HepG2 (cell line): Measurements from ENCODE around the gene TMCC1. TPM values are rescaled to one million over a fixed set of nuclear protein-coding genes. Genes with fewer than 3 reads are reported as not detected.
A peak's percentile ranks its signal among the peaks of the same experiment; 100 is the strongest.

Experiments used
- ATAC-seq: fragments of 200-7000 bp; cut with Tn5 transposase; 3 replicates; pipeline ENCODE4 v1.9.1; 2020; ENCODE audit warnings: mild to moderate bottlenecking, moderate library complexity
- BruUV-seq: library from RNA; stranded (reverse); fragments of 400-500 nt; replicated peaks from 2 replicates; lab custom pipeline; 2021; lab: Mats Ljungman, UMichigan
- CTCF ChIA-PET: fragments of 300-600 bp; formaldehyde crosslinking; extraction: SDS; loops from one replicate; lab custom pipeline; 2021; ENCODE audit warnings: low total read pairs, inconsistent platforms, low intra/inter-chr PET ratio; lab: Yijun Ruan, JAX
- POLR2A ChIA-PET: fragments of 350-600 bp; sonication (Branson Sonifier 250); formaldehyde crosslinking; loops from one replicate; lab custom pipeline; 2020; ENCODE audit warnings: antibody characterized with exemption, inconsistent platforms; lab: Yijun Ruan, JAX
- DNase-seq: peaks from one replicate; pipeline ENCODE4 v3.0.0-alpha.2; 2015; ENCODE audit warnings: low spot score
- FAIRE-seq: peaks from 3 replicates; lab custom pipeline; 2011; peaks lifted over from hg19 to GRCh38; lab: Jason Lieb, UNC
- H2AFZ ChIP-seq: one replicate; pipeline ENCODE4 v1.6.1; 2011; ENCODE audit warnings: low read length, inconsistent platforms
- H3K27ac ChIP-seq: fragments of 300-600 bp; 3 replicates; pipeline ENCODE4 v1.8.0; 2011; ENCODE audit warnings: mixed run types, mild to moderate bottlenecking, mixed read lengths, low read length, inconsistent platforms; ENCODE audit not compliant: insufficient read depth; ENCODE audit errors: extremely low read length
- H3K27me3 ChIP-seq, 2 experiments: fragments of 200-600 bp in 1 of 2; 2 replicates in 1 of 2; 3 replicates in 1 of 2; pipeline versions ENCODE4 v1.6.0 to v1.8.0; 2011; ENCODE audit warnings: low read length in 2 of 2, mild to moderate bottlenecking in 2 of 2, moderate library complexity in 2 of 2, inconsistent platforms in 1 of 2; ENCODE audit not compliant: insufficient read depth in 2 of 2, control insufficient read depth in 1 of 2
- H3K36me3 ChIP-seq, 2 experiments: fragments of 200-600 bp in 1 of 2; replicated peaks in 1 of 2; 2 replicates in 1 of 2; 3 replicates in 1 of 2; pipeline versions ENCODE4 v1.5.1 to v1.8.0; 2011; ENCODE audit warnings: low read length in 2 of 2, inconsistent platforms in 1 of 2; ENCODE audit not compliant: insufficient read depth in 2 of 2, control insufficient read depth in 1 of 2
- H3K4me1 ChIP-seq: 2 replicates; pipeline ENCODE4 v1.5.1; 2012; ENCODE audit warnings: low read length, inconsistent platforms; ENCODE audit not compliant: insufficient read depth
- H3K4me2 ChIP-seq: 2 replicates; pipeline ENCODE4 v1.6.0; 2011; ENCODE audit warnings: low read depth, low read length, inconsistent platforms
- H3K4me3 ChIP-seq, 3 experiments: fragments of 200-600 bp in 1 of 3; sonication (generic), shearing (Covaris generic) in 1 of 3; replicated peaks in 1 of 3; 2 replicates each; pipeline ENCODE4 v1.5.1; 2011 to 2016; ENCODE audit warnings: low read length in 3 of 3, inconsistent platforms in 2 of 3, low read depth in 2 of 3, mild to moderate bottlenecking in 2 of 3, control low read depth in 1 of 3, mixed read lengths in 1 of 3; ENCODE audit not compliant: insufficient read depth in 1 of 3
- H3K79me2 ChIP-seq: one replicate; pipeline ENCODE4 v1.6.1; 2011; ENCODE audit warnings: low read length, inconsistent platforms; ENCODE audit not compliant: insufficient read depth
- H3K9ac ChIP-seq: 2 replicates; pipeline ENCODE4 v1.6.0; 2011; ENCODE audit warnings: mild to moderate bottlenecking, low read depth, low read length, inconsistent platforms; ENCODE audit not compliant: insufficient read depth
- H3K9me3 ChIP-seq: 2 replicates; pipeline ENCODE4 v1.5.1; 2012; ENCODE audit warnings: mild to moderate bottlenecking, low read length
- H4K20me1 ChIP-seq: 2 replicates; pipeline ENCODE4 v1.6.0; 2011; ENCODE audit warnings: inconsistent platforms, mild to moderate bottlenecking, low read length, moderate library complexity; ENCODE audit not compliant: insufficient read depth
- ESRRA ChIP-seq: sonication (generic); formaldehyde crosslinking; IDR thresholded peaks from 2 replicates; pipeline ENCODE4 v1.5.1; 2020; ENCODE audit warnings: mild to moderate bottlenecking, low read depth, missing genetic modification reagents
- HMG20A ChIP-seq: IDR thresholded peaks from 2 replicates; pipeline ENCODE4 v1.6.1; 2016; ENCODE audit warnings: borderline replicate concordance
- KLF11 ChIP-seq: IDR thresholded peaks from 2 replicates; pipeline ENCODE4 v1.6.1; 2016; ENCODE audit warnings: missing compliant biosample characterization
- TBX2 ChIP-seq: sonication (generic); formaldehyde crosslinking; IDR thresholded peaks from 2 replicates; pipeline ENCODE4 v1.5.0; 2020; ENCODE audit warnings: missing genetic modification reagents, mild to moderate bottlenecking, borderline replicate concordance
- ZNF24 ChIP-seq: fragments of 450-650 bp; IDR thresholded peaks from 2 replicates; pipeline ENCODE4 v1.6.1; 2017; ENCODE audit warnings: antibody characterized with exemption, mild to moderate bottlenecking
- WGBS: methylation state at CpG from one replicate; pipeline ENCODE4 v1.1.6; 2017; ENCODE audit warnings: low lambda C conversion rate; 5-methylcytosine and 5-hydroxymethylcytosine counted together
- in situ Hi-C: cut with HindIII; loops from 2 replicates; pipeline ENCODE4 v1.10.0; 2017; ENCODE audit warnings: low pct_unique_long_range_greater_than_20kb; ENCODE audit not compliant: extremely low pct_ligation_motif_present
- intact Hi-C: fragments of 100-400 bp; cut with micrococcal nuclease; formaldehyde crosslinking; loops from one replicate; pipeline ENCODE4 v1.10.0; 2022; ENCODE audit not compliant: unreplicated experiment
- polyA plus RNA-seq, 8 experiments: library from polyadenylated mRNA; depleted of rRNA in 3 of 8; stranded (reverse) in 7 of 8; unstranded in 1 of 8; fragments of >200 nt; fragmentation: Illumina TruSeq in 4 of 8; extraction: Trizol in 4 of 8; gene quantifications; 2 replicates each; pipeline versions ENCODE4 v1.2.1 to v1.2.3, GENCODE V29; 2011 to 2016; ENCODE audit warnings: low read depth in 4 of 8, missing spikeins in 1 of 8, mixed read lengths in 1 of 8; ENCODE audit not compliant: insufficient read depth in 1 of 8
- total RNA-seq, 5 experiments: library from RNA; depleted of rRNA; stranded (reverse); fragments of >200 nt; fragmentation: Illumina TruSeq; extraction: Trizol; gene quantifications; 2 replicates each; pipeline ENCODE4 v1.2.3, GENCODE V29; 2016; ENCODE audit warnings: low read depth in 1 of 5
- TF ChIP-seq, protein P1 (sequence below): sonication (generic); formaldehyde crosslinking; IDR thresholded peaks from 2 replicates; pipeline ENCODE4 v1.8.0; 2022; ENCODE audit warnings: mild to moderate bottlenecking, missing genetic modification reagents, moderate library complexity
- TF ChIP-seq, protein P2 (sequence below): IDR thresholded peaks from 2 replicates; pipeline ENCODE4 v1.6.1; 2012; ENCODE audit warnings: low read length, improper control_type of control experiment

Gene TMCC1
- total and polyA plus RNA-seq, 2 of the 13 experiments (the other 11 are each of a cell fraction or from before 2014, with no cell fraction given), result 12.1 to 264 TPM

DNA sequence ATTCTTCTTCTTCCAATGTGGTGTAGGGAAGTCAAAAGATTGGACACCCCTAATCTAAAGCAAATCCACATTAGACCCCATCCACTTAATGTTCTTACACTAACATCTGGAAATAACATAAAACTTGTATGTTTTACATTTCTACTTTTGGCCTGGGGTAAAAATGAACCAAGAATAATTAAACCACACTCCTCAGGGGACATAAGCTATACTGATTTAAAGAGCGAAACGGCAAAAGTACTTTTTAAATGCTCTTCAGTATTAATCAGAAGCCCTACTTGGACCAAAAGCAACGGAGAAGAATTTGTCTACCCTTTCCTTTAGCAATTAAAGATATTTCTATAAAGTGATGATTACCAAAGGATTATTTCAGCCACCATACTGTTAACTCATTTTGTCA lies 123.9 kb downstream of the TMCC1 start (continued):
- TF ChIP-seq KLF11 (CRISPR knock-in tag), result no peak
- TF ChIP-seq TBX2, result no peak
- TF ChIP-seq, protein P1, sequence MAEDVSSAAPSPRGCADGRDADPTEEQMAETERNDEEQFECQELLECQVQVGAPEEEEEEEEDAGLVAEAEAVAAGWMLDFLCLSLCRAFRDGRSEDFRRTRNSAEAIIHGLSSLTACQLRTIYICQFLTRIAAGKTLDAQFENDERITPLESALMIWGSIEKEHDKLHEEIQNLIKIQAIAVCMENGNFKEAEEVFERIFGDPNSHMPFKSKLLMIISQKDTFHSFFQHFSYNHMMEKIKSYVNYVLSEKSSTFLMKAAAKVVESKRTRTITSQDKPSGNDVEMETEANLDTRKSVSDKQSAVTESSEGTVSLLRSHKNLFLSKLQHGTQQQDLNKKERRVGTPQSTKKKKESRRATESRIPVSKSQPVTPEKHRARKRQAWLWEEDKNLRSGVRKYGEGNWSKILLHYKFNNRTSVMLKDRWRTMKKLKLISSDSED (CRISPR knock-in tag), result no peak

DNA sequence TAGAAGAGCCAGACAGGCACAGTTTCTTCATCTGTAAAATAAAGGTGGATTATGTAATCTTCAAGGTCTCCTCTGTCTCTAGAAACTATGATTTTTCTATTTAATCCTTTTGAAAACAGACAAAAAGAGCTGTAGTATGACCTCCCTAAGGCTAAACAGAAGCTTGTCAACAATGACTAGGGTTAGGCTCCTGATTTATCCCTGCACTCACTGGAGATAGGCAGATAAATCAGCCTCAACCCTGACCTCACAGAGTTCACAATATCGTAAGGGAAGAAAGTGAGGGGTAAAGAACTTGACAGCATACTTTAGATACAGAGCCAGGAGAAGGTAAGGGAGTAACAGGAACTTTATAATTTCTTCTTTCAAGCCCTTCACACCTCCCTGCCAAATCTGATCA lies 124.8 kb downstream of the TMCC1 start:
- no peaks in the 10 kb centered on the region for H3K36me3 ChIP-seq
- no peak overlapping the region for H3K4me3 ChIP-seq
- no peaks in the 10 kb centered on the region for H3K79me2 ChIP-seq
- FAIRE-seq, result no peak
- ATAC-seq, result no peak
- CTCF ChIA-PET, result no interaction called here
- no peak for DNase-seq
- BruUV-seq, result no TSS peak
- no peaks in the 10 kb centered on the region for H3K9me3 ChIP-seq
- intact Hi-C loops (no loop called here), in situ Hi-C loops (no loop called here)
- H3K9ac ChIP-seq, result no peak overlapping the region
- H3K4me2 ChIP-seq, result no peak overlapping the region
- no peak overlapping the region for H2AFZ ChIP-seq
- WGBS, result 58% methylated on average over 1 of the region's 1 CpG
- H3K27ac ChIP-seq, result no peak overlapping the region
- no peak for TF ChIP-seq ESRRA
- peaks cover 13% of the 10 kb centered on the region for H3K4me1 ChIP-seq
- POLR2A ChIA-PET, result no interaction called here
- H3K27me3 ChIP-seq, result no peaks in the 10 kb centered on the region
- H4K20me1 ChIP-seq, result no peaks in the 10 kb centered on the region

- Histone ChIP-seq H3K9ac (no peak overlapping the region), H2AFZ (no peak overlapping the region), H3K4me2 (no peak overlapping the region), H3K27me3 (no peaks in the 10 kb centered on the region), H3K4me1 (peaks cover 13% of the 10 kb centered on the region), H3K36me3 (no peaks in the 10 kb centered on the region), H3K4me3 (no peak overlapping the region), H3K9me3 (no peaks in the 10 kb centered on the region), H4K20me1 (no peaks in the 10 kb centered on the region), H3K27ac (no peak overlapping the region), H3K79me2 (peaks cover 2% of the 10 kb centered on the region)
- TF ChIP-seq, protein P2, sequence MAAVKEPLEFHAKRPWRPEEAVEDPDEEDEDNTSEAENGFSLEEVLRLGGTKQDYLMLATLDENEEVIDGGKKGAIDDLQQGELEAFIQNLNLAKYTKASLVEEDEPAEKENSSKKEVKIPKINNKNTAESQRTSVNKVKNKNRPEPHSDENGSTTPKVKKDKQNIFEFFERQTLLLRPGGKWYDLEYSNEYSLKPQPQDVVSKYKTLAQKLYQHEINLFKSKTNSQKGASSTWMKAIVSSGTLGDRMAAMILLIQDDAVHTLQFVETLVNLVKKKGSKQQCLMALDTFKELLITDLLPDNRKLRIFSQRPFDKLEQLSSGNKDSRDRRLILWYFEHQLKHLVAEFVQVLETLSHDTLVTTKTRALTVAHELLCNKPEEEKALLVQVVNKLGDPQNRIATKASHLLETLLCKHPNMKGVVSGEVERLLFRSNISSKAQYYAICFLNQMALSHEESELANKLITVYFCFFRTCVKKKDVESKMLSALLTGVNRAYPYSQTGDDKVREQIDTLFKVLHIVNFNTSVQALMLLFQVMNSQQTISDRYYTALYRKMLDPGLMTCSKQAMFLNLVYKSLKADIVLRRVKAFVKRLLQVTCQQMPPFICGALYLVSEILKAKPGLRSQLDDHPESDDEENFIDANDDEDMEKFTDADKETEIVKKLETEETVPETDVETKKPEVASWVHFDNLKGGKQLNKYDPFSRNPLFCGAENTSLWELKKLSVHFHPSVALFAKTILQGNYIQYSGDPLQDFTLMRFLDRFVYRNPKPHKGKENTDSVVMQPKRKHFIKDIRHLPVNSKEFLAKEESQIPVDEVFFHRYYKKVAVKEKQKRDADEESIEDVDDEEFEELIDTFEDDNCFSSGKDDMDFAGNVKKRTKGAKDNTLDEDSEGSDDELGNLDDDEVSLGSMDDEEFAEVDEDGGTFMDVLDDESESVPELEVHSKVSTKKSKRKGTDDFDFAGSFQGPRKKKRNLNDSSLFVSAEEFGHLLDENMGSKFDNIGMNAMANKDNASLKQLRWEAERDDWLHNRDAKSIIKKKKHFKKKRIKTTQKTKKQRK, result no peak
- TF ChIP-seq HMG20A (CRISPR knock-in tag) (no peak), ZNF24 (0 out of 2 replicates have a peak, but pooled peaks have one; percentile 28)
- DNase-seq, result no peak
- FAIRE-seq, result no peak
- BruUV-seq, result no TSS peak
- intact Hi-C loops, result no loop called here
- 100% methylated on average over 2 of the region's 2 CpGs for WGBS
- in situ Hi-C loops, result no loop called here
- ChIA-PET CTCF (no interaction called here), POLR2A (no interaction called here)
- no peak for ATAC-seq
Measured at GRCh38 chr3:129766135-129766534, 127.4 kb downstream of the TMCC1 start.
